Ishikawa (cell line): ENCODE data around the gene SPRED2.

Source experiments
- EP300 ChIP-seq: IDR thresholded peaks from 2 replicates; pipeline ENCODE4 v1.6.1; 2012; ENCODE audit warnings: borderline replicate concordance
- FOXM1 ChIP-seq: IDR thresholded peaks from 2 replicates; pipeline ENCODE4 v1.6.1; 2012; ENCODE audit warnings: low read depth, borderline replicate concordance
- NFIC ChIP-seq: IDR thresholded peaks from 2 replicates; pipeline ENCODE4 v1.6.1; 2012
- RAD21 ChIP-seq: IDR thresholded peaks from 2 replicates; pipeline ENCODE4 v1.6.1; 2012; ENCODE audit warnings: low read depth
- REST ChIP-seq: IDR thresholded peaks from 2 replicates; pipeline ENCODE4 v1.6.1; 2012; ENCODE audit warnings: low read depth, mild to moderate bottlenecking
- YY1 ChIP-seq: IDR thresholded peaks from 2 replicates; pipeline ENCODE4 v1.6.1; 2012; ENCODE audit warnings: low read depth

GRCh38 chr2:65345631-65346030, 86.8 kb downstream of the SPRED2 start:
- TF ChIP-seq FOXM1 (no peak), EP300 (no peak), NFIC (no peak), RAD21 (no peak), YY1 (no peak), REST (no peak)
